GM10266 (cell line): ENCODE results near the gene SOX15.

Experiments used
- DNase-seq: peaks from one replicate; pipeline ENCODE4 v3.0.0; 2012; ENCODE audit errors: extremely low spot score
- TF ChIP-seq, protein P1 (sequence below): IDR thresholded peaks from 2 replicates; pipeline ENCODE4 v1.5.1; 2012; ENCODE audit warnings: mild to moderate bottlenecking, low read depth; ENCODE audit not compliant: control insufficient read depth, insufficient read depth; ENCODE audit errors: missing control alignments

Gene SOX15

DNA sequence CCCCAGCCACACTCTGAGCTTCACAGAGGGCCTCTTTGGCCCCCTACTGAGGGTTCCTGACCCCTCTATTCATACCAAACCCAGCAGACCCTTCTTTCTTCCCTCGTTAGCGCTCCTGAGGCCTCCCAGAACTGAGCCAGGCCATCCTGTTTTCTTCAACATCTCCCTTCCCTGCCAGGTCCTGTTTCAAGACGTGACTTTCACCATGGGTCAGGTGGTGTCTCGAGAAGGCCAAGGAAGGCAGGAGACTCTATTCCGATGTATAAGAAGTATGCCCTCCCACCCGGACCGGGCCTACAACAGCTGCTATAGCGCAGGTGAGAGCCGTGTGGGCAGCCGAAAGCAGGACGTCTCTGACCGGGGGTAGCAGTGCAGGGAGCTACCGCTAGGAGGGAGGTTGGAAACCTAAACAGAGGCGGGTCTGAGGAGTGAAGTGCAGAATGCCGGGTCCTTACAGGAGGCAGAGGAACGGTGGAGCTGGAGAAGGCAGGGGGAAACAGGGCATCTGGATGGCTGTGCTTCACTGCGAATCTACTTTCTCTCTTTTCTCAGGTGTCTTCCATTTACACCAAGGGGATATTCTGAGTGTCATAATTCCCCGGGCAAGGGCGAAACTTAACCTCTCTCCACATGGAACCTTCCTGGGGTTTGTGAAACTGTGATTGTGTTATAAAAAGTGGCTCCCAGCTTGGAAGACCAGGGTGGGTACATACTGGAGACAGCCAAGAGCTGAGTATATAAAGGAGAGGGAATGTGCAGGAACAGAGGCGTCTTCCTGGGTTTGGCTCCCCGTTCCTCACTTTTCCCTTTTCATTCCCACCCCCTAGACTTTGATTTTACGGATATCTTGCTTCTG lies 29.5 kb downstream of the SOX15 start:
- TF ChIP-seq, protein P1, sequence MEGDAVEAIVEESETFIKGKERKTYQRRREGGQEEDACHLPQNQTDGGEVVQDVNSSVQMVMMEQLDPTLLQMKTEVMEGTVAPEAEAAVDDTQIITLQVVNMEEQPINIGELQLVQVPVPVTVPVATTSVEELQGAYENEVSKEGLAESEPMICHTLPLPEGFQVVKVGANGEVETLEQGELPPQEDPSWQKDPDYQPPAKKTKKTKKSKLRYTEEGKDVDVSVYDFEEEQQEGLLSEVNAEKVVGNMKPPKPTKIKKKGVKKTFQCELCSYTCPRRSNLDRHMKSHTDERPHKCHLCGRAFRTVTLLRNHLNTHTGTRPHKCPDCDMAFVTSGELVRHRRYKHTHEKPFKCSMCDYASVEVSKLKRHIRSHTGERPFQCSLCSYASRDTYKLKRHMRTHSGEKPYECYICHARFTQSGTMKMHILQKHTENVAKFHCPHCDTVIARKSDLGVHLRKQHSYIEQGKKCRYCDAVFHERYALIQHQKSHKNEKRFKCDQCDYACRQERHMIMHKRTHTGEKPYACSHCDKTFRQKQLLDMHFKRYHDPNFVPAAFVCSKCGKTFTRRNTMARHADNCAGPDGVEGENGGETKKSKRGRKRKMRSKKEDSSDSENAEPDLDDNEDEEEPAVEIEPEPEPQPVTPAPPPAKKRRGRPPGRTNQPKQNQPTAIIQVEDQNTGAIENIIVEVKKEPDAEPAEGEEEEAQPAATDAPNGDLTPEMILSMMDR, result peak; percentile 78
- peak; percentile 80 for DNase-seq

GRCh38 chr17:7559320-7560171 lies 30.3 kb downstream of the SOX15 start:
- no peak for DNase-seq
- TF ChIP-seq, protein P1, result no peak

GRCh38 chr17:7558544-7559319 lies 31.2 kb downstream of the SOX15 start, which contains the start of gene TNFSF13:
Gene TNFSF13, plus strand, starts transcription at chr17:7558750. Its CDS starts 290 bp downstream, at chr17:7559040.
- DNase-seq, result no peak
- TF ChIP-seq, protein P1, result no peak

- peak; percentile 66 for DNase-seq
- TF ChIP-seq, protein P1, result no peak
Measured at GRCh38 chr17:7557775-7558543, 31.9 kb downstream of the SOX15 start.

GRCh38 chr17:7557147-7557764 lies 32.6 kb downstream of the SOX15 start:
- TF ChIP-seq, protein P1, result no peak
- no peak for DNase-seq

DNA sequence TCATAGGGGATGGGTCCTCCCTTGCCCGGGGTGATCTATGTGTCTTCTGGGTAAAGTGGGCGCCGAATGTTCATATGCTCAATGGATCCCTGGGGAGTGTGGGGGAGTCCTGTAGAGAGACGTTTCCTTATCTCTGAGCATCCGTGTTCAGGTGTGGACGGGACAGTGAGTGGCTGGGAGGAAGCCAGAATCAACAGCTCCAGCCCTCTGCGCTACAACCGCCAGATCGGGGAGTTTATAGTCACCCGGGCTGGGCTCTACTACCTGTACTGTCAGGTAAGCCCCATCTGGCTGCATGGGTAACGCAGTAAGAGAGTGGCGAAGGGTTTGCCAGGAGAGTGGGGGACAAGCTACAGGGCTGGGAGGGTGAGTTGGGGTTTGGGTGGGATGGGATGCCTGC lies 33.3 kb downstream of the SOX15 start:
- TF ChIP-seq, protein P1, result no peak

More for the DNA sequence above, 33.3 kb downstream of the SOX15 start:
- no peak for DNase-seq
